ENCODE data around the gene NFATC2IP.
A peak's percentile ranks its signal among the peaks of the same experiment; 100 is the strongest.
"Not testable (repeated sequence)": the region's sequence is repeated elsewhere in the genome, so short reads cannot be mapped to it uniquely, and the experiment has no call there.

The NFATC2IP gene

DNA sequence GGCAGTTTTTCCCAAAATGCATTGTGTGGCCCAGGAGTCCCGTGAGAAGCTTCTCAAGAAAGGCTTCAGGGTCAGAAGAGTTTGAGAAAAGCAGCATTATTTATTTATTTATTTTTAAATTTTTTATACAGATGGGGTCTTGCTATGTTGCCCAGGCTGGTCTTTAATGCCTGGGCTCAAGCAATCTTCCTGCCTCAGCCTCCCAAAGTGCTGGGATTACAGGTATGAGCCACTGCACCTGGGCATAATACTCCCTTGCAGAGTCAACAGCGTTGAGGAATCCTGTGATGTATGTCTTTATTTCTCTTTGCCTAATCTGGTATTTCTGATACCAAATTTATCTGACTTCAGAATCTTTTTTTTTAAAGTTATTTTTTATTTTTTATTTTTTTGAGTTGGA, 49.3 kb downstream of the NFATC2IP start:
- DNase-seq, result no peak

DNA sequence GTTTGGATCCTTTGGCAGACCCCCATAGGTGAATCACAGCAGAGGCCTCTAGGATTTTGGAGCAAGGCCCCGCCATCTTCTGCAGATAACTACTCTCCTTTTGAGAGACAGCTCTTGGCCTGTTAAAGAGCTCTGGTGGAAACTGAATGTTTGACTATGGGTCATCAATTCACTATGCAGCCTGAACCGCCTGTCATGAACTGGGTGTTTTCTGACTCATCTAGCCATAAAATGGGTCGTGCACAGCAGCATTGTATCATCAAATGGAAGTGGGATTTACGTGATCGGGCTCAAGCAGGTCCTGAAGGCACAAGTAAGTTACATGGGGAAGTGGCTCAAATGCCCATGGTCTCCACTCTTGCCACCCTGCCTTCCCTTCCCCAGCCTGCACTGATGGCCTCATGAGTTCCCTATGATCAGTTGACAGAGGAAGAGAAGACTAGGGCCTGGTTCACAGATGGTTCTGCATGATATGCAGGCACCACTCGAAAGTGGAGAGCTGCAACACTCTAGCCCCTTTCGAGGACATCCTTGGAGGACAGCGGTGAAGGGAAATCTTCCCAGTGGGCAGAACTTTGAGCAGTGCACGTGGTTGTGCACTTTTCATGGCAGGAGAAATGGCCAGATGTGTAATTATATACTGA, 53.9 kb downstream of the NFATC2IP start:
- DNase-seq, result not testable (repeated sequence)

DNA sequence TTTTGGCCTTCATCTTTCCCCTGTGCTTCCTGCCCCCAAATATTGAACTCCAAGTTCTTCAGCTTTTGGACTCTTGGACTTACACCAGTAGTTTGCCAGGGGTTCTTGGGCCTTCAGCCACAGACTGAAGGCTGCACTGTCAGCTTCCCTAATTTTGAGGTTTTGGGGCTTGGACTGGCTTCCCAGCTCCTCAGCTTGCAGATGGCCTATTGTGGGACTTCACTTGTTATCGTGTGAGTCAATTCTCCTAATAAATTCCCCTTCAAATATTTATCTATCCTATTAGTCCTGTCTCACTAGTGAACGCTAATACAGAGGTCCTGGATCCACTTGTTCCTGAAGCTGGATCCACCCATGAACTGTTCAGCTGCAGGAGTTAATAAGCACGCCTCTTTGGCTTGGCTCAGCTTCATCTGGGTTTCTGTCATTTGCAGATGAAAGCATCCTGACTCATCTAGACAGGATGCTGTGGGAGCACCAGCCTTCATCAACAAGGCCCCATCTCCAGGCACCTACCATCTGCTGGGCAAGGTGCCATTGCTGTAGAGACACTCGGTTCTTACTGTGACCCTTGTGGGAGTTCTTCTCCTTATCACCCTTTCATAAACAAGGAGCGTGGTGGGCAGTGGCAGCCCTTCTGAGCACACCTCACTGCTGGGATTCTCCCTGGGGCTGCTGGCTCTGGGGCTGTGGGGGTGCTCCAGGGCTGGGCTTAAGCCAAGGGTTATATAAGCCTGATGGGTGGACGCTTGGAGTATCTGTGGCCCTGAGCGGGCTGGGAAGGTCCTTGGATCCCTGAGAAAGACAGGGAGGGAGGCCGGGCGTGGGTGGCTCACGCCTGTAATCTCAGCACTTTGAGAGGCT, 57.2 kb downstream of the NFATC2IP start:
- DNase-seq, result peak; percentile 87

DNA sequence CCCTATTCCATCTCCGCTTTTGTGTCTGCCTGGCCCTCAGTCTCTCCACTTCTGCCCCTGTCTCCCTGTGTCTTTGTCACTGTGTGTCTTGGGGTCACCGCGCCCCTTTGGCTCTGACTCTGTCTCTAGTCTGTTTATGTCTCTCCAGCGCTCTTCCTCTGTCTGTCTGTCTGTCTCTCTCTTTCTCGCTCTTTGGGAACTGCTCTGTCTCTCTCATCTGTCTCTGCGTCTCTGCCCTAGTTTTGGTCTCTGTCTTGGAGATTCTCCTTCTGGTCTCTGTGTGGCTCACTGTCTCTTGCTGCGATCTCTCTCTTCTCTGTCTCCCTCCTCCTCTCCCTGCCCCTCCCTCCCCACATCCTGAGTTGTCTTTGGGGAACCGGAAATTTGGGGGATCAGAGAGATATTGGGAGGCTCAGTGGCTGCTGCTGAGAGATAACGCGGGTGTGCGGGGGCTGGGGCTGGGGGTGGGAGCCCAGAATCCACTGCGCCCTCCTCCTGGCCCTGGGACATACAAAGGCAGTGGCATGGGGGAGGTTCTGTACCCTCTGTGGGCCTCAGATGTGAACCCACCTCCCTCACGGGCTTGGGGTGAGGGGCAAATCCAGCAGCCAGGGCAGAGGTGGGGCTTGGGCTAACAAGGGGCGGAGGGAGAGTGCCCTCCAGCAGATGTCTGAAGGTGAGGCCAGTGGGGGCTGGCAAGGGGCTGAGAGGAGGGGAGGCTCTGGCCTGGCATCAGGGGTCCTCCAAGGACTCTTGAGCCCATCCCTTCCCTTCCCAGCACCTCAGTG, 58.5 kb downstream of the NFATC2IP start:
- peak; percentile 77 for DNase-seq

DNA sequence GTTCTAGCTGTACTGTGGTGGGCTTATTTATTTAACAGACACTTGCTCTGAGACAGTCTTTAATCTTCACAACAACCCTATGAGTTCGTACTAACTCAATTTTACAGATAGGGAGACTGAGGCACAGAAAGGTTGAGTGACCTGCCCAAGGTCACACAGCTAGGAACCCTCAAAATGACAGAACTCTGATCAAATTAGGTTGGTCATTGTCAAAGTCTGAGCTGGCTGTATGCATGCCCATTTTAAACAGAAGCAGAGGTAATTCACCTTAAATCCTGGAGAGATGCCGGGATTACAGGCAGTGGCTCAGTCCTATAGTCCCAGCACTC, 59.1 kb downstream of the NFATC2IP start:
- DNase-seq, result no peak

DNA sequence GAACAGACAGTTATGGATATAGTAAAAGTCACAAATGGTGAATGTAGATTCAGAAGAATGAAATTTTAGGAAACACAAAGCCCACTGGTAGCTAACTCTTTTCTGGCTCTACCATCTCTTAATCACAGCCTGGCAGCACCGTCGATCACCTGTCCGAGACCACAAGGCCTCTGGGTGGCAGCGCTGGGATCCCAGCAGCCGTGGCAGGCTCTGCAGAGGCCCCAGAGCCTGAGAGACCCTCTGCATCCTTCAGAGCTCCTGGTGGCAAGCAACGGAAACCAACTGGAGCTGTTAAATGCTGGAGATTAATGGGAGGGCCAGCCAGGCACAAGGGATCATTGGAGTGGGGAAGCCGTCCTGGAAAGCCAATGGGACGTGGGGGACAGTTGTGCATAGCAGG, 60.4 kb downstream of the NFATC2IP start:
- peak; percentile 46 for DNase-seq

DNA sequence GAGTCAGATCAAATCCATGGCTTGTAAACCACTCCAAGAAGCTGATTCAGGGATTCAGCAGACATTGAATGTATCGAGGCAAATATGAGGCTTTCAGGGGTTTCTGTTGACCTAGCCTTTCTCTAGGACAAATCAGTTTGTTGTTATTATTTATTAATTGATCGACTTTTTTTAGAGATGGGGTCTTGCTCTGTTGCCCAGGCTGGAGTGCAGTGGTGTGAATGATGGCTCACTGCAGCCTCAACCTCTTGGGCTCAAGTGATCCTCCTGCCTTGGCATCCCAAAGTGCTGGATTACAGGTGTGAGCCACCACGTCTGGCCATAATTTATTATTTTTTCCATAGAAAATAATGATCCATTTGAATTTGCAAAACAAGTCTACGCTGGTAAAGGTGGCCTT, 61.1 kb downstream of the NFATC2IP start:
- no peak for DNase-seq

DNA sequence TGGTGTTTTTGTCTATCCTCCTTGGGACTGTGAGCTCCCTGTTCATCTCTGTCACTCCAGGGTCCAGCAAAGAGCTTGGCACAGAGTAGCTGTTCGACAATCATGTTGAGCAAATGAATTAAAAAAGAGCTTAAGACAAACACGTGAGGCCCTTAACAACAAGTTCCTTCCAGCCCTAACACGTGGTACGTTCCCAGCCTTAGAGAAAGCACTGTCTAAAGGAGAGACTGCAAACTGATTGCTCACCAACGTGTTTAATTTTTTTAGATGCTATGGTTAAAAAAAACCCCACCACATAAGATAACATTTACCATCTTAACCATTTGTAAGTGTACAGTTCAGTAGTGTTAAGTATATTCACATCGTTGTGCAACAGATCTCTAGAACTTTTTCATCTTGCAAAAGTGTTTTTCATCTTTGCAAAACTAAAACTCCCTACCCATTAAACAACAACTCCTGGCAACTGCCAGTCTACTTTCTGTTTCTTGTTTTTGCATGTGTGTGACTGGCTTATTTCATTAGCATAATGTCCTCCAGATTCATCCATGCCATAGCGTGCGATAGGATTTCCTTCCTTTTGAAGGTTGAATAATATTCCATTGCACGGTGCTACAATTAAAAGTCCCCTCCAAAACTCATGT, 62.3 kb downstream of the NFATC2IP start:
- peak; percentile 64 for DNase-seq

DNA sequence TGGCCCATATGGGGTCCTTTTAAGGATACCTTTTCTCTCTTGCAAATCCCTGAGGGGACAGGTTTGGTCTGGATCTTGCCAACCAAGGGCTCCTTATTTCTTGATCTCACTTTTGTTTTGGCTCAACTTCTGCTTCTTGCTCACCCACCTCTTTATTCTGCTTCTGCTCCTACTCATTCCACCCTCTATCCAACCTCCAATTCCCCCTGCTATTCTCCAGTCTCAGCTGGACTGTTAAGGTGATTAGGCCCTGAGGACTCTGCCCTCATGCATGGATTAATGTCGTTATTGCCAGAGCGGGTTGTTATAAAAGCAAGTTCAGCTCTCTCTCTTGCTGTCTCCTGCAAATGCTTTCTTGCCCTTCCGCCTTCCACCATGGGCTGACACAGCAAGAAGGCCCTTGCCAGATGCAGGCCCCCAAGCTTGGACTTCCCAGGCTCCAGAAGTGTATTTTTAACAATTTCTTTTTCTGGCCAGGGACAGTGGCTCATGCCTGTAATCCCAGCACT, 63.9 kb downstream of the NFATC2IP start:
- no peak for DNase-seq

Measured in CD4-positive, alpha-beta T cell treated with Interleukin-17A for 4 hours (primary cell).